GM12864 (cell line): Measurements from ENCODE around the gene DERL2.

Experiments used
- DNase-seq: peaks from one replicate; pipeline ENCODE4 v3.0.0-alpha.2; 2011; ENCODE audit warnings: low read depth
- H3K4me3 ChIP-seq: 2 replicates; pipeline ENCODE4 v1.5.1; 2011; ENCODE audit warnings: mild to moderate bottlenecking, low read depth, low read length, control low read depth
- TF ChIP-seq, protein P1 (sequence below): IDR thresholded peaks from 2 replicates; pipeline ENCODE4 v1.5.1; 2011; ENCODE audit warnings: low read depth, mild to moderate bottlenecking, moderate library complexity, low read length, control low read depth, inconsistent platforms; ENCODE audit errors: missing control alignments

The DERL2 gene

DNA sequence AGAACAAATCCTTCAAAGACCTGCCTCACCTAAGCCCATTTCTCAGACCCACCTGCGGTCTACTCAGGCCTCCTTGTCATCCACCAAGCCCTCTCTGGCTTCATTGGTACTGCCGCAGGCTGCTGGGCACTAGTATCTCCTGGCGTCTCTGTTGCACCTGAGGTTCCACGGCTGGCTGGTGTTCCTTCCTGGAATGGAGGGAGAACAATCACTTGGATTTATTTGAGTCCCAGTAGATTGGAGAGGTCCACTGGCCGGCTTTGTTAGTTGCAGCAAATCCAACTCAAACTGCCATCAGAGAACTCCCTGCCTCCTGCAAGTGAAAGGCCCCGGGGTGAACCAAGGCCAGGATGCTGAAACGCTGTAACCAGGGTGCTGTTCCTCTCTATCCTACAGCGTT is 15.7 kb upstream of the DERL2 start:
- DNase-seq: no peak
- TF ChIP-seq, protein P1, sequence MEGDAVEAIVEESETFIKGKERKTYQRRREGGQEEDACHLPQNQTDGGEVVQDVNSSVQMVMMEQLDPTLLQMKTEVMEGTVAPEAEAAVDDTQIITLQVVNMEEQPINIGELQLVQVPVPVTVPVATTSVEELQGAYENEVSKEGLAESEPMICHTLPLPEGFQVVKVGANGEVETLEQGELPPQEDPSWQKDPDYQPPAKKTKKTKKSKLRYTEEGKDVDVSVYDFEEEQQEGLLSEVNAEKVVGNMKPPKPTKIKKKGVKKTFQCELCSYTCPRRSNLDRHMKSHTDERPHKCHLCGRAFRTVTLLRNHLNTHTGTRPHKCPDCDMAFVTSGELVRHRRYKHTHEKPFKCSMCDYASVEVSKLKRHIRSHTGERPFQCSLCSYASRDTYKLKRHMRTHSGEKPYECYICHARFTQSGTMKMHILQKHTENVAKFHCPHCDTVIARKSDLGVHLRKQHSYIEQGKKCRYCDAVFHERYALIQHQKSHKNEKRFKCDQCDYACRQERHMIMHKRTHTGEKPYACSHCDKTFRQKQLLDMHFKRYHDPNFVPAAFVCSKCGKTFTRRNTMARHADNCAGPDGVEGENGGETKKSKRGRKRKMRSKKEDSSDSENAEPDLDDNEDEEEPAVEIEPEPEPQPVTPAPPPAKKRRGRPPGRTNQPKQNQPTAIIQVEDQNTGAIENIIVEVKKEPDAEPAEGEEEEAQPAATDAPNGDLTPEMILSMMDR: no peak
- H3K4me3 ChIP-seq: no peak overlapping the region

DNA sequence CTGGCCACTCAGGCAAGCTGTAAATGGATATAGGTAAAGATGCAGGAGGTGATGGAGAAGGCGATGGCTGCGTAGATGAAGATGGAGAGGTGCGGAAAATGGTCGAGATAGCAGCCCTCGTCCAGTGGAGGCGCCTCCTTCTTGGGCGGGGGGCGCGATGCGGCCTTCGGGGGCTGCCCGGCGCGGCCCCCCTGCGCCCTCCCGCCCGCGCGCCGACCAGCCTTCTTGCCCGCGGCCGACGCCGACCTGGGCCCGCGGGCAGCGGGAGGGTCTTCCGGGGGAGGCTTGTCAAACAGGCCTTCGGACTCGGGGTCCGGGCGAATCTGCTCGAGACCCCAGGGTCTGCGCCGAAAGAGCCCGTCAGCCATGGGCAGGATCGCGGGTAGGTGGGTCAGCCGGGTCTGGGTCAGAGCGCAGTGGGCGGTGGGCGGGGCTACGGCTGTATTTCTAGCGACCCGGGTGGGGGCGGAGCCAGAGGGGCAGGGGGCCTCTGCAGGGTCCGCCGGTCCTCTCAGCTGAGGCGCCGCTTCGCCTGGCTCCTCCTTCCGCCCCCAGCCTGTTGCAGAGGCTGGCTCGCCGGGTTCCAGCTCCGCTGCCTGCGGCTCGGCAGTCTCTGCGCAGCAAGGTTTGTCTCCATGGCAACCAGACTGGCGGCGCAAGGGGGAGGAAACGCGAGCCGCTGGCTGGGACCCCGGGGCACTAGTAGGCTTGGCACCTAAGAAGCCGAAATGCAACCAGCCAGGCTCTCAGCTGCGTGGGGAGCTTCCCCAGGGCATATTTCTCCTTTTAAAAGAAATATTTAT is 14.8 kb upstream of the DERL2 start:
- no peak for DNase-seq
- H3K4me3 ChIP-seq: peak overlapping the region; percentile 41
- TF ChIP-seq, protein P1: no peak

DNA sequence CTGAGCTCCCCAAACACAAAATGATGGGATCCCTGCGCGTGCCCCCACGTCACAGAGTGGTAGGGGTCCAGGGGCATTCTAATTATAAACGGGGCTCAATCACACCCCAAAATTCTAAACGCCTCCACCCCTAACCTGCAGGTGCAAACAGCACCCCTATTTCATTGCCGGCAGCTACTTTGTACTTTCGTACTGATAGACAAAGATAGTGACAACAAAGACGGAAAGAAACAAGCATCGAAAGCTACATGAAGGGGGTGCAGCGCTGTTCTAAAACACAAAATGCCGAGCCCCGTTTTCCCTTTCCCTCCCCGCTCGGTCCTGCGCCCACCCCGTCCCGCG is 14.2 kb upstream of the DERL2 start:
- DNase-seq: no peak
- H3K4me3 ChIP-seq: peak overlapping the region; percentile 41
- TF ChIP-seq, protein P1: no peak

DNA sequence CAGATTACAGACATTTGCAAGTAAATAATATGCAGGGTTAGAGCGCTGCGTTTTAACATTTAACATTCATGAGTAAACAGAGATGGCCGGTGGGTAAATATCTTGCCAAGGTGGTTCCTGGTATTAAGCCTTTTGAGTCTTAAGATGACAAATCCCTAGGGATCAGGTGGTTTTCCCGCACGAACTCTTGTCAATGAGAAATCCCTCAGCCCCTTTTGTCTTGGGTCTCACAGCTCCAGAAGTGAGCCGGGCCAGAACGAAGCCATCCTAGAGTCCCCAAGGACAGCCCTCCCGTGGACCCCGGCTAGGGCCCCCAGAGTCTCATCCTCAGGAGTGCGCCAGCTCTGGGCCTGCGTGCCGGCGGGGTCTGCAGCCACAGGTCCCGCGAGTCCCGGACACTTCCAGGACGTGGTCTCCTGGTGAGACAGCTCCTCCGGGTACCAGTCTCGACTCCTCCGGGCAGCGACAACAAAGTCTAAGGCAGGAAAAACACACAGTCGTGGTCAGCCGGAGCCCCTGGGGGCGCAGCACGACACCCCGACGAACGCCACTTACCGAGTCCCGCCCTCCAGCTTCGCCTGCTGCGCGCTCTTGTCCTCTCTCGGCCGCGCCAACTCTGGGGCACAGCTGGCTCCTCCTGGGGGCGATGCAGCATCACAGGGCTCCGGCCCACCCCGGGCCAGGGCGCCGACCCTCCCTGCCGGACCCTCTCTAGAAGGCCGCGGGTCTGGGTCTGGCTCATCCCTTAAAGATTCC is 13.7 kb upstream of the DERL2 start:
- TF ChIP-seq, protein P1: no peak
- no peak for DNase-seq
- H3K4me3 ChIP-seq: no peak overlapping the region

DNA sequence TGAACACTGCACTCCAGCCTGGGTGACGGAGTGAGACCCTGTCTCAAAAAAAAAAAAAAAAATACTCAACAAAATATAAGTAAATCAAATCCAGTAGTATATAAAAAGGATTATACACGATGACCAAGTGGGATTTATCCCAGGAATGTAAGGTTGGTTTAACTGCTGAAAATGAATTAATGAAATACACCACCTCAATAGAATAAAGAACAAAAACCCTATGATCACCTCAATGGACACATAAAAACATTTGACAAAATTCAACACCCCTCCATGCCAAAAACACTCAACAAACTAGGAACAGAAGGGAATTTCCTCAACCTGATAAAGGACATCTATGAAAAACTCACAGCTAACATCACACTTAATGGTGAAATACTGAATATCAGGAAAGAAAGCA is 7.0 kb upstream of the DERL2 start:
- TF ChIP-seq, protein P1: no peak
- no peak overlapping the region for H3K4me3 ChIP-seq
- DNase-seq: no peak

DNA sequence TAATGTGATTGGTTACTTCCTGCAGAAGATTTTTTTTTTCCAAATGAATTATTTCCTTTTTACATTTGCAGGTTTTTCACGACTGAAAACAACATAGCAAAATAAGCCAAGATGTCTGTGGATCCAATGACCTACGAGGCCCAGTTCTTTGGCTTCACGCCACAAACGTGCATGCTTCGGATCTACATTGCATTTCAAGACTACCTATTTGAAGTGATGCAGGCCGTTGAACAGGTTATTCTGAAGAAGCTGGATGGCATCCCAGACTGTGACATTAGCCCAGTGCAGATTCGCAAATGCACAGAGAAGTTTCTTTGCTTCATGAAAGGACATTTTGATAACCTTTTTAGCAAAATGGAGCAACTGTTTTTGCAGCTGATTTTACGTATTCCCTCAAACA is 2.8 kb upstream of the DERL2 start:
- no peak for DNase-seq
- H3K4me3 ChIP-seq: no peak overlapping the region
- TF ChIP-seq, protein P1: no peak
